MCF 10A (cell line): Measurements from ENCODE around the gene SLC29A3. TPM values are rescaled to one million over a fixed set of nuclear protein-coding genes. Genes with fewer than 3 reads are reported as not detected.

Source experiments
- BruUV-seq: library from RNA; stranded (reverse); fragments of 400-500 nt; replicated peaks from 2 replicates; lab custom pipeline; 2021; lab: Mats Ljungman, UMichigan
- CTCF ChIA-PET: fragments of 300-600 bp; sonication (Branson Sonifier 250); formaldehyde crosslinking; extraction: SDS; loops from one replicate; lab custom pipeline; 2021; ENCODE audit warnings: antibody characterized with exemption, inconsistent platforms; lab: Yijun Ruan, JAX
- POLR2A ChIA-PET: fragments of 300-600, 350-650 bp; sonication (Branson Sonifier 250); formaldehyde crosslinking; extraction: SDS; loops from one replicate; lab custom pipeline; 2020; ENCODE audit warnings: antibody characterized with exemption, inconsistent platforms; lab: Yijun Ruan, JAX
- DNase-seq: peaks from one replicate; pipeline ENCODE4 v3.0.0-alpha.2; 2018; ENCODE audit not compliant: unreplicated experiment
- H3K27ac Mint-ChIP-seq: one replicate; pipeline ENCODE4 v1.8.0; 2022; ENCODE audit warnings: mild to moderate bottlenecking, low read depth, mixed read lengths; ENCODE audit not compliant: unreplicated experiment
- H3K27me3 Mint-ChIP-seq: one replicate; pipeline ENCODE4 v1.8.0; 2022; ENCODE audit warnings: mixed read lengths; ENCODE audit not compliant: insufficient read depth, unreplicated experiment
- H3K36me3 Mint-ChIP-seq: one replicate; pipeline ENCODE4 v1.8.0; 2022; ENCODE audit warnings: mild to moderate bottlenecking, moderate library complexity, mixed read lengths; ENCODE audit not compliant: insufficient read depth, unreplicated experiment
- H3K4me1 Mint-ChIP-seq: one replicate; pipeline ENCODE4 v1.8.0; 2022; ENCODE audit warnings: mixed read lengths; ENCODE audit not compliant: insufficient read depth, unreplicated experiment
- H3K4me3 Mint-ChIP-seq: one replicate; pipeline ENCODE4 v1.8.0; 2022; ENCODE audit warnings: mild to moderate bottlenecking, moderate library complexity, mixed read lengths; ENCODE audit not compliant: unreplicated experiment
- H3K9me3 Mint-ChIP-seq: one replicate; pipeline ENCODE4 v1.8.0; 2022; ENCODE audit warnings: mixed read lengths; ENCODE audit not compliant: unreplicated experiment
- CTCF ChIP-seq: fragments of 200-600 bp; IDR thresholded peaks from one replicate; pipeline ENCODE4 v1.8.0; 2022; ENCODE audit warnings: antibody characterized with exemption, mild to moderate bottlenecking; ENCODE audit not compliant: unreplicated experiment
- intact Hi-C: fragments of 100-400 bp; cut with micrococcal nuclease; formaldehyde crosslinking; loops from 2 replicates; pipeline ENCODE4 v1.14.1; 2022
- total RNA-seq: library from RNA; stranded (reverse); gene quantifications from 2 replicates; pipeline ENCODE4 v1.2.3, GENCODE V29; 2022

The SLC29A3 gene
- total RNA-seq, 1 experiment from 2014 or later, result 3.6 TPM

- Mint-ChIP-seq H3K27ac (no peak overlapping the region), H3K27me3 (no peaks in the 10 kb centered on the region), H3K4me3 (no peak overlapping the region), H3K4me1 (peaks cover 11% of the 10 kb centered on the region), H3K36me3 (no peaks in the 10 kb centered on the region), H3K9me3 (peaks cover 5% of the 10 kb centered on the region)
- BruUV-seq, result no TSS peak
- intact Hi-C loops, result loop anchor here (5.0 to 10.0 kb wide), 3 partner anchors 384 to 732 kb away; no protein-coding TSS in a partner anchor
- CTCF ChIA-PET, result interaction anchor here (0.6 to 10.9 kb wide), 36 partner anchors 8 to 731 kb away, joined by 3 to 169 read pairs (median 4); no protein-coding TSS in a partner anchor
- POLR2A ChIA-PET, result interaction anchor here (0.6 to 1.0 kb wide), 3 partner anchors 65 to 389 kb away, joined by 3 to 4 read pairs (median 3); no protein-coding TSS in a partner anchor
- TF ChIP-seq CTCF, result no peak
- no peak for DNase-seq
Observed at GRCh38 chr10:71312811-71313789, 6.0 kb upstream of the SLC29A3 start.

GRCh38 chr10:71314028-71314693 is 4.9 kb upstream of the SLC29A3 start:
- Mint-ChIP-seq H3K27ac (no peak overlapping the region), H3K4me3 (no peak overlapping the region), H3K36me3 (peaks cover 1% of the 10 kb centered on the region), H3K27me3 (no peaks in the 10 kb centered on the region), H3K9me3 (peaks cover 5% of the 10 kb centered on the region), H3K4me1 (peaks cover 11% of the 10 kb centered on the region)
- BruUV-seq, result no TSS peak
- ChIA-PET CTCF (interaction anchor here (0.5 to 10.9 kb wide), 41 partner anchors 7 to 637 kb away, joined by 3 to 169 read pairs (median 4); no protein-coding TSS in a partner anchor), POLR2A (interaction anchor here (0.6 to 1.7 kb wide), 4 partner anchors 100 to 1745 kb away, joined by 3 to 4 read pairs (median 4); no protein-coding TSS in a partner anchor)
- peak; percentile 77 for TF ChIP-seq CTCF
- intact Hi-C loops, result loop anchor here (1.0 to 10.0 kb wide), 5 partner anchors 256 to 731 kb away; no protein-coding TSS in a partner anchor
- DNase-seq, result peak; percentile 35

GRCh38 chr10:71314694-71315225 is 4.3 kb upstream of the SLC29A3 start:
- Mint-ChIP-seq H3K4me1 (peaks cover 11% of the 10 kb centered on the region), H3K4me3 (no peak overlapping the region), H3K9me3 (peaks cover 5% of the 10 kb centered on the region), H3K36me3 (peaks cover 7% of the 10 kb centered on the region), H3K27ac (no peak overlapping the region), H3K27me3 (no peaks in the 10 kb centered on the region)
- intact Hi-C loops, result loop anchor here (1.0 to 10.0 kb wide), 5 partner anchors 256 to 730 kb away; no protein-coding TSS in a partner anchor
- BruUV-seq, result no TSS peak
- no peak for DNase-seq
- TF ChIP-seq CTCF, result no peak
- CTCF ChIA-PET, result interaction anchor here (0.5 to 10.9 kb wide), 33 partner anchors 8 to 933 kb away, joined by 3 to 169 read pairs (median 4); no protein-coding TSS in a partner anchor
- POLR2A ChIA-PET, result interaction anchor here (0.6 to 1.7 kb wide), 3 partner anchors 384 to 1745 kb away, joined by 3 to 4 read pairs (median 4); no protein-coding TSS in a partner anchor
